Measurements from ENCODE around the gene INHBE.

Gene INHBE

GRCh38 chr12:57498132-57498502 is 43.0 kb downstream of the INHBE start:
- peak overlapping the region; percentile 24; the same call in 1 of the 2 replicates for H3K27ac ChIP-seq (ENCODE audit: extremely low read depth, low read depth, low read length)
- H3K36me3 ChIP-seq (ENCODE audit: control insufficient read depth in 2 of 2, insufficient read depth in 1 of 2, low read length in 2 of 2) = peaks cover 64 to 69% of the 10 kb centered on the region in 2 experiments
- TF ChIP-seq, protein P1, sequence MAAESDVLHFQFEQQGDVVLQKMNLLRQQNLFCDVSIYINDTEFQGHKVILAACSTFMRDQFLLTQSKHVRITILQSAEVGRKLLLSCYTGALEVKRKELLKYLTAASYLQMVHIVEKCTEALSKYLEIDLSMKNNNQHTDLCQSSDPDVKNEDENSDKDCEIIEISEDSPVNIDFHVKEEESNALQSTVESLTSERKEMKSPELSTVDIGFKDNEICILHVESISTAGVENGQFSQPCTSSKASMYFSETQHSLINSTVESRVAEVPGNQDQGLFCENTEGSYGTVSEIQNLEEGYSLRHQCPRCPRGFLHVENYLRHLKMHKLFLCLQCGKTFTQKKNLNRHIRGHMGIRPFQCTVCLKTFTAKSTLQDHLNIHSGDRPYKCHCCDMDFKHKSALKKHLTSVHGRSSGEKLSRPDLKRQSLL (tag by site-specific recombination; IDR thresholded peaks at IDR 0.05) = no peak
- no peak for TF ChIP-seq ZNF426 (tag by site-specific recombination; IDR thresholded peaks at IDR 0.05)
- no peak for TF ChIP-seq ZNF311 (tag by site-specific recombination; IDR thresholded peaks at IDR 0.05; ENCODE audit: borderline replicate concordance)
- TF ChIP-seq ZNF214 (tag by site-specific recombination; IDR thresholded peaks at IDR 0.05; ENCODE audit: borderline replicate concordance) = no peak
- no peak for TF ChIP-seq ZBTB1 (tag by site-specific recombination; IDR thresholded peaks at IDR 0.05)
- no peak for TF ChIP-seq ZNF664 (tag by site-specific recombination; IDR thresholded peaks at IDR 0.05)
- no peak for TF ChIP-seq ZNF626 (tag by site-specific recombination; IDR thresholded peaks at IDR 0.05)
- no peak for TF ChIP-seq WT1 (tag by site-specific recombination; IDR thresholded peaks at IDR 0.05)
- TF ChIP-seq ZNF544 (tag by site-specific recombination; IDR thresholded peaks at IDR 0.05) = no peak
- TF ChIP-seq, protein P2, sequence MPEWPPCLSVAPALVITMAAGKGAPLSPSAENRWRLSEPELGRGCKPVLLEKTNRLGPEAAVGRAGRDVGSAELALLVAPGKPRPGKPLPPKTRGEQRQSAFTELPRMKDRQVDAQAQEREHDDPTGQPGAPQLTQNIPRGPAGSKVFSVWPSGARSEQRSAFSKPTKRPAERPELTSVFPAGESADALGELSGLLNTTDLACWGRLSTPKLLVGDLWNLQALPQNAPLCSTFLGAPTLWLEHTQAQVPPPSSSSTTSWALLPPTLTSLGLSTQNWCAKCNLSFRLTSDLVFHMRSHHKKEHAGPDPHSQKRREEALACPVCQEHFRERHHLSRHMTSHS (tag by site-specific recombination; IDR thresholded peaks at IDR 0.05) = no peak
- no peak for TF ChIP-seq ZNF792 (tag by site-specific recombination; IDR thresholded peaks at IDR 0.05)
- no peak for TF ChIP-seq ZNF114 (tag by site-specific recombination; IDR thresholded peaks at IDR 0.05)
- TF ChIP-seq ZNF19 (tag by site-specific recombination; IDR thresholded peaks at IDR 0.05; ENCODE audit: low read depth) = no peak
- TF ChIP-seq ZNF280D (tag by site-specific recombination; IDR thresholded peaks at IDR 0.05) = no peak
- CTCF ChIA-PET = no interaction called here
- POLR2A ChIA-PET = interaction anchor here (1.2 to 2.3 kb wide), 2 partner anchors 9 to 10 kb away, joined by 3 to 8 read pairs; partner anchors contain the start of gene MARS1
- H3K4me3 ChIP-seq (ENCODE audit: low read depth, low read length) = no peak overlapping the region
- H3K4me1 ChIP-seq (ENCODE audit: control insufficient read depth, insufficient read depth, low read length) = no peaks in the 10 kb centered on the region
- H3K9me3 ChIP-seq (ENCODE audit: control insufficient read depth, insufficient read depth, low read depth, low read length) = no peaks in the 10 kb centered on the region

- CTCF ChIA-PET = no interaction called here
- no peaks in the 10 kb centered on the region for H3K4me1 ChIP-seq (ENCODE audit: control insufficient read depth, insufficient read depth, low read length)
- peaks cover 69 to 74% of the 10 kb centered on the region in 2 experiments for H3K36me3 ChIP-seq (ENCODE audit: control insufficient read depth in 2 of 2, insufficient read depth in 1 of 2, low read length in 2 of 2)
- TF ChIP-seq INSM2 (tag by site-specific recombination; IDR thresholded peaks at IDR 0.05) = no peak
- no peak overlapping the region for H3K27ac ChIP-seq (ENCODE audit: extremely low read depth, low read depth, low read length)
- H3K4me3 ChIP-seq (ENCODE audit: low read depth, low read length) = no peak overlapping the region
- POLR2A ChIA-PET = interaction anchor here (1.0 kb wide), 1 partner anchor 21 kb away, joined by 4 read pairs; no protein-coding TSS in a partner anchor
- no peaks in the 10 kb centered on the region for H3K9me3 ChIP-seq (ENCODE audit: control insufficient read depth, insufficient read depth, low read depth, low read length)
Observed at GRCh38 chr12:57498571-57498970, 43.5 kb downstream of the INHBE start.

DNA sequence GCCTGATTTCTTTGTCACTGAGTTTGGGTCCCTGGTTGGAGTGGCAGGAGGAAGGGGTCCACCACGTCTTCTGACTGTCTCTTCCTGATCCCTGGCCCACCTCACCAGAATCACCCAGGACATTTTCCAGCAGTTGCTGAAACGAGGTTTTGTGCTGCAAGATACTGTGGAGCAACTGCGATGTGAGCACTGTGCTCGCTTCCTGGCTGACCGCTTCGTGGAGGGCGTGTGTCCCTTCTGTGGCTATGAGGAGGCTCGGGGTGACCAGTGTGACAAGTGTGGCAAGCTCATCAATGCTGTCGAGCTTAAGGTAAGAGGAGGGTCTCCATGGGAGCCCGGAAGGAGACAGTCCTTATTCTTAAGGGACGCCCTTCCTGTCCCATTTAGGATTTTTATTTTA is 45.1 kb downstream of the INHBE start:
- Histone ChIP-seq H3K4me1 (ENCODE audit: control insufficient read depth, insufficient read depth, low read length) (no peaks in the 10 kb centered on the region), H3K4me3 (ENCODE audit: low read depth, low read length) (no peak overlapping the region), H3K27ac (ENCODE audit: extremely low read depth, low read depth, low read length) (no peak overlapping the region), H3K9me3 (ENCODE audit: control insufficient read depth, insufficient read depth, low read depth, low read length) (no peaks in the 10 kb centered on the region), H3K36me3 (ENCODE audit: control insufficient read depth in 2 of 2, insufficient read depth in 1 of 2, low read length in 2 of 2) (peaks cover 79 to 87% of the 10 kb centered on the region in 2 experiments)
- CTCF ChIA-PET = no interaction called here
- POLR2A ChIA-PET = interaction anchor here (1.1 to 1.3 kb wide), 2 partner anchors 14 to 24 kb away, joined by 3 to 4 read pairs; no protein-coding TSS in a partner anchor
- no peak for TF ChIP-seq SP2 (tag by site-specific recombination; IDR thresholded peaks at IDR 0.05)
- TF ChIP-seq PRDM2 (tag by site-specific recombination; IDR thresholded peaks at IDR 0.05; ENCODE audit: borderline replicate concordance) = no peak

Measured in HEK293 (cell line).